HG03442 (cell line): ENCODE data around the gene CLVS2.

ENCODE experiments used
- ATAC-seq: cut with Tn5 transposase; IDR thresholded peaks from one replicate; pipeline ENCODE4 v1.9.1; 2021; ENCODE audit warnings: mild to moderate bottlenecking, moderate library complexity; ENCODE audit not compliant: unreplicated experiment

Gene CLVS2, protein sequence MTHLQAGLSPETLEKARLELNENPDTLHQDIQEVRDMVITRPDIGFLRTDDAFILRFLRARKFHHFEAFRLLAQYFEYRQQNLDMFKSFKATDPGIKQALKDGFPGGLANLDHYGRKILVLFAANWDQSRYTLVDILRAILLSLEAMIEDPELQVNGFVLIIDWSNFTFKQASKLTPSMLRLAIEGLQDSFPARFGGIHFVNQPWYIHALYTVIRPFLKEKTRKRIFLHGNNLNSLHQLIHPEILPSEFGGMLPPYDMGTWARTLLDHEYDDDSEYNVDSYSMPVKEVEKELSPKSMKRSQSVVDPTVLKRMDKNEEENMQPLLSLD

DNA sequence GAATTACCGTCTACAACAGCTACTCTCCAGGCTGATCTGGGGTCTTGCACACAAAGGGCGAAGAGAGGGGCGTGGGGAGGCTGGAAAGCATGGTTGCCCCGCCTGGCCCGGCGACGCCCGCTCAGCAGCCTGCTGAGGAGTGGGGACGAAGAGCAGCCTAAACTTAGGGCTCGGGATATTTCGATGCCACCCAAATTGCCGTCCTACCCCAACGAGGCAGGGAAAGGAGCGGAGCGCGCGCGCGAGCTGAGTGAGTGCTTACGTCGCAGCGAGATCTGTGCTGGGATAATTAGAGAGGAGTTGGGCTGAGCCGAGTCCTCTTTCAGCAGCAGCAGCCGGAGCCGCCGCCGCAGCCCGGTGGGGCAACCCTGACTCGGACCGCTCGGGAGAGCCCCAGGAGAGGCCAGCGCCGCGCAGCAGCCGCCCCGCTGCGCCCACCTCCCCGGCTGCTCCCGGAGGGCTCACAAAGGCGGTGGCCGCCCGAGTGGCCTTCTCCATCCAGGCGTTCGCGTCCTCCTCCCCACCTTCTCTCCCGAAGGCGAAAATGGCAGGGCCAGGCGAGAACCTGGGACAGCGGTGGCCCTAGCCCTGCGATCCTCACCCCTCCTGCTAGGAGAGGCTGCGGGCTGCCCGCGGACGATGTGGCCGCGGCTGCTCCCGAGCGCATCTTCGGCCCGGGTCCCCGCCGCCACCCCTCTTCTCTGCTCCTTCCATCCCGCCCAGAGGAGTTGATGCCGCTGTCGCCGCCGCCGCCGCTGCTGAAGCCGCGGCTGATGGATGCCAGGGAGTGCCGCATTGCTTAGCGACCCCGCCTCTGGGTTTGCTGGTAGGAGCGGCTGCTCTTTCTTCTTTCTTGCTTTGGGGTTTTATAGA, at the start of gene CLVS2:
CLVS2 (plus strand) TSS at position 315 of the 873 bp plus-strand sequence. CDS start 1,543 bp downstream, outside the sequence.
- no peak for ATAC-seq

DNA sequence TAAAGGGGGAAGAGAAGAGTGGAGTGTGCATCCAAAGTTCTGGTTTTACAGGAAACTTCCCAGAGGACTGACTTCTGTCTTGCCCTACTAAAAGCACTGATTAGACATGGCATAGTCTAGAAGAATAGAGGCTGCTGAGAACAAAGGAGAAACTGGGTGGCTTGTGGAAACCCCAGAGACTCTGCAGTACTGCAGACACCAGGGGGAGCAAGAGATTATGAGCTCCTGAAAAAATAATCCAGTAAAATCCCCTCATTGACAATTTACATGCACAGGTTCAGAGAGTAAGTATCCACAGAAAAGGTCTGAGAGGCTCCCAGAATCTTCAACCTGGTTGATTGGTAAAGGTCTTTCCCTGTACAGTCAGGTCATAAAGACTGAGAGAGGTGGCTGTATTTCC, 48.7 kb upstream of the CLVS2 start:
- ATAC-seq: no peak

DNA sequence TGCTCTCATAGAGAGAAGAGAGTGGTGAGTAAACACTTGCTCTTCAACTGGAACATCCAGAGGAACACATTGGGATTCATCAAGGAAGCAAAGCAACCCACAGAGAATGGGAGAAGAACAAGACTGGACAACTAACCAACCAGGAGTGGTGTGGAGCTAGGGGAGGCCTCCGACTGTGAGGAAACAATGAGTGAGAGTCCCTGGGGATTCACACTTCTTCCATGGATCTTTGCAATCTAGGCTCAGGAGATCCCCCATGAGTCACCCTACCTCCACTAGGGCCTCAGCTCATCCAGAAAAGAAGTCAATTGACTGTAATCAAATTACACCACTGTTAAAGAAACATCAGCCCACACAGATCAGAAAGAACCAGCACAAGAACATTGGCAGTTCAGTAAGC, 42.3 kb upstream of the CLVS2 start:
- no peak for ATAC-seq

DNA sequence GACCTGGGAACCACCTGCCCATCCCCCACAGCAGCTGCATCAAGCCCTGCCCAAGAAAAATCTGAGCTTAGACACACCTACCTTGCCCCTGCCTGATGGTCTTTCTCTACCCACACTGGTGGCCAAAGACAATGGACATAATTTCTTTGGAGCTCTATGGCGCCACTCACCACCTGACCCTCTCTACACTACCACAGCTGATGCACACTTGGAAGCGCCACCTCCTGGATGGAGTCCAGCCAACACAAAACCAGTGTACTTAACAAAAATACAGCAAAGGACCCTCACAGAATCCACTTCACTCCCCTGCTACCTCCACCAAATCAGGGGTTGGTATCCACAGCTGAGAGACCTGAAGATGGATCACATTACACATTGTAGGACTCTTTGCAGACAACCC, 39.7 kb upstream of the CLVS2 start:
- no peak for ATAC-seq

DNA sequence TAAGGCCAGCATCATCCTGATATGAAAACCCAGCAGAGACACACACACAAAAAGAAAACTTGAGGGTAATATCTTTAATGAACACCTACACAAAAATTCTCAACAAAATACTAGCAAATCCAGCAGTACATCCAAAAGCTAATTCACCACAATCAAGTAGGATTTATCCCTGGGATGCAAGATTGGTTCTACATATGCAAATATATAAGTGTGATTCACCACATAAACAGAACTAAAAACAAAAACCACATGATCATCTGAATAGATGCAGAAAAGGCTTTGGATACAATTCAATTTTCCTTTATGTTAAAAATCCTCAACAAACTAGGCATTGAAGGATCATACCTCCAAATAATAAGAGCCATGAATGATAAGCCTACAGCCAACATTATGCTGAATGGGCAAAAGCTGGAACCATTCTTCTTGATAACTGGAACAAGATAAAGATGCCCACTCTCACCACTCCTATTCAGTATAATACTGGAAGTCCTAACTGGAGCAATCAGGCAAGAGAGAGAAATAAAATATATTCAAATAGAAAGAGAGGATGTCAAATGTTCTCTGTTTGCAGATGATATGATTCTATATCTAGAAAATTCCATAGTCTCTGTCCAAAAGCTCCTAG, 33.9 kb upstream of the CLVS2 start:
- ATAC-seq: no peak

DNA sequence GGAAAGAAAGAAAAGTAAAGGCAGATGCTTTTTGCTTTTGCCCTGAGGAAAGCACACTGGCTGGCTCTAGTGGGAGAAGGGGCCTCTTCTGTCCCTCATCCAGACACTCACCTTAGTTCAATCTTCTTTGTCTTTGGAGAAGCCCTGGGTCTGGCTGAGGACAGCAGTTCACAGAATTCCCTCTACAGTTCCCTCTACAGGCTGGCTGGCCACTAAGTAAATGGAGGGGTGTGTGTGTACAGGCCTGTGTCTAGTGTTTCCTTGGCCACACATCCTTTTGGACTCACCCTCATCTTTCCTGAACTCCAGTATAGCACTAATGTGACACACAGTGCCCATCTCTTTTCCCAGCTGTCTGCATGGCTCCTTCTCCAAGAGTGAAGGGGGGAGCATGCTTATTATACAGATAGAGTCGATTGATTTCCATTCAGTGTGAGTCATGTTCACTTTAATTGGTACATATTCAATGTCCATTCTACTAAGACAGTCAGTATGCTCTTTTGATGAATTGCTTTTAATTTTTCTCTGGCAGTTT, 26.0 kb upstream of the CLVS2 start:
- ATAC-seq: no peak

DNA sequence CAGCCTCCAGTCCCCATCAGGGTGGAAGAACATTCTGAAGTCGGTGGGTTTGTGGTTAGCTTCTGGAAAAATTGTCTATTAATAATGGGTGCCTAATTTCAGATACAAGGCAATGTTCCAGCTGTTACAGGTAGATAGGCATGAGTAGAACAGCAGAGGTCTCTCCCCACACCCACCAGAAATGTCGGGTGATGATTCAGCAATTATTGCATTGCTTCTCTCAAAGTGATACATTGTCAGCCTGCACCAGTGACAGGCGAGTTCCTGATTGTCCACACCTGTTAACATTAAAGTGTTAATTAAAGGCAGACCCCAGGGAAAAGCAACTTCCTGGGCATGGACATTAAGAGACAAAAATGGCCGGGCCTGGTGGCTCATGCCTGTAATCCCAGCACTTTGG, 18.9 kb upstream of the CLVS2 start:
- ATAC-seq: no peak

DNA sequence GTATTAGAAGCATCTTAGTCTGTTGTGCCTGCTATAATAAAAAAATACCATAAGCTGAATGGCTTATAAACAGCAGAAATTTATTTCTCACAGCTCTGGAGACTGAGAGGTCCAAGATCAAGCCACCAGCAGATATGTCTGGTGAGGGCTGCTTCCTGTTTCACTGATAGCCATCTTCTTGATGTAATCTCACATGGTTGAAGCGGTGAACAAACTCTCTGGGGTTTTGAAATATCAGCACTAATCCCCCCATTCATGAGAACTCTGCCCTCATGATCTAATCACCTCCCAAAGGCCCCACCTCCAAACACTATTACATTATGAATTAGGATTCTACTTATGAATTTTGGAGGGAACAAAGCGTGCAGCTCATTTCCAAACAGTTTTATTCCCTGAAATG, 11.6 kb upstream of the CLVS2 start:
- no peak for ATAC-seq

DNA sequence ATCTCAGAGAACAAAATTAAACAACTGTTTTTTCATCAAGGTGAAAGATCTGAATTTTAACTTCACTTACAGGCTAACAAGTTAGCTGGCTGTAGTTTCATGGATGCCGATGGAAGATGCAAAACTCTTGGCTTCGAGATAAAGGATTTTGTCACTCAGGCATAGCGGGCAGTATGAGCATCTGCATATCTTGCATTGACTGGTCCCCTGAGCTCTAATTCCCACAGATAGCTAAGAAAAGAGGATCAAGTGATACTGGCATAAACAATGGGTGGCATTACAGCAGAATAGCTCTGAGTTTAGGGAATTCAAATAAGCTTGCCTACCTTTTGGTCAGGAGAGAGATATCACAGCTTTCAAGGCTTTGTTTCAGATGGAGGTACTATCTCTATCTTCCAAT, 1.8 kb upstream of the CLVS2 start:
- ATAC-seq: no peak

DNA sequence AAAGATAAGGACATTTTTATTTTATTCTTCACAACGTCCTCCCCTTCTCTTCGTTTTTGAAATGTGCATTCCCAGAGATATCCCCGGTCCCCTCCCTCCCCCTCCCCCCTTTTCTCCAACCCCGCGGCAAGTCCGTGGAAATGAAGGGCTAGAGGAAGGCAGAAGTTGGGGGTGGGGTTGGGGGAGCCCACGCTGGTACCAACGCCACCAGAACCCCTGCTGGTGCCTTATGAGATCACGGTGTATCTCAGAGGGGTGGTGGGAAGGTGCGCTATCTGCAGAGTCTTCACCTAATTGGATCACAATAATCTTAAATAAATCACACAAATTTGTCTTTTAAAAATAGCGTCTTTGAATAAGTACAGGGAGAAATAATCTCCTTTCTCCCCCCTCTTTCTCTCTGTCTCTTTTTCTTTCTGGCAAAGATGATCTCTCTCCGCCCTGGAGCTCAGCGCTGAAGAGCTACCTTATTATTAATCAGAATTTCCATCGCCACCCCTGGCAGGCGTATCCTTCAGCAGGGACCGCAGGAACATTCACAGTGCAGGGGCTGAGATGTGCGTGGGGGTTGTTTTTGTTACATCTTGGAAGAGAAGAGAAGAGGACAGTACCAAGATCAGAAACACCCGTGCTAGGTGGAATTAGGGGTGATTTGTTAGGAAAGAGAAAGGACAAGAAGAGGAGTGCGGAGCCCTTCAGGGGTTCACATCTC, 915 bp downstream of the CLVS2 start:
- no peak for ATAC-seq

DNA sequence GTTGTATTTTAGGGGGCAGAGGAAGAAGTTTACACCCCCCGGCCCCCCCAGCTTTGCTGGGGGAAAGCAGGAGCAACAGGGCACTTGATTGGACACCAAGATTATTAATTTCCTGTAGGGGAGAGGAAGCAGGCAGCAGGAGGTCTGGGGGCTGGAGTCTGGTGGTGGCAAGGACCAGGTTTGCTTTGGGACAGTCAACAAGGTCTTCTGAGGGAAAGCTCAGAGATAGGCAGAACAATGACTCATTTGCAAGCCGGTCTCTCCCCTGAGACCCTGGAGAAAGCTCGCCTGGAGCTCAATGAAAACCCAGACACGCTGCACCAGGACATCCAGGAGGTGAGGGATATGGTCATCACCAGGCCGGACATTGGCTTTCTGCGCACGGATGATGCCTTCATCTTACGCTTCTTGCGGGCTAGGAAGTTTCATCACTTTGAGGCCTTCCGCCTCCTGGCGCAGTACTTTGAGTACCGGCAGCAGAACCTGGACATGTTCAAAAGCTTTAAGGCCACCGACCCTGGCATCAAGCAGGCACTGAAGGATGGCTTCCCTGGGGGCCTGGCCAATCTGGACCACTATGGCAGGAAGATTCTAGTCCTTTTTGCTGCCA, 1.6 kb downstream of the CLVS2 start:
- ATAC-seq: no peak

DNA sequence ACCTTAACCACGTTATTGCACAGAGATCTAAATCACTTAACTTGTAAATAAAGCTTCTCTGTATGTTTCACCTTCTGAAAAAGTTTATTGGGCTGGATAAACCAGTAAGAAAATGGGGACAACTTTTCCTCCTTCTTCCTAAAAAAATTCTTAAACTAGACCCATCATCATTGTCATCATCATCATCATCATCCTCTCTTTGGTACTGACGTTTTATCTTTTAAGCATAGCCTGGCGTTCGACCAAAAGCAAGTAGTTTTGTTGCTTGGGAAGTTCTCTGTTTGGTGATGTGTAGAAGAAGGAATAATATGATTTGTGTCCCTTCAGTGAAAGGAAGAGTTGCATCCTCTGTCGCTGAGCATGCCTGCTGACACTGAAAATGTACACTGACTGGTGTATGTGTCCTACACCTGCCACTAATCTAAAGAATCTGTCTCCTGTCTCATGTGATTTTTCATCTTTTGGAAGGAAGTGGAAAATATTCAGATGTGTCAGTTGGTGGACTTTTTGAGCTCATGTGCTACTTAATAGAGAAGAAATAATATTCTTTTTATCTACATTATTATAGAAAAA, 2.5 kb downstream of the CLVS2 start:
- ATAC-seq: no peak

DNA sequence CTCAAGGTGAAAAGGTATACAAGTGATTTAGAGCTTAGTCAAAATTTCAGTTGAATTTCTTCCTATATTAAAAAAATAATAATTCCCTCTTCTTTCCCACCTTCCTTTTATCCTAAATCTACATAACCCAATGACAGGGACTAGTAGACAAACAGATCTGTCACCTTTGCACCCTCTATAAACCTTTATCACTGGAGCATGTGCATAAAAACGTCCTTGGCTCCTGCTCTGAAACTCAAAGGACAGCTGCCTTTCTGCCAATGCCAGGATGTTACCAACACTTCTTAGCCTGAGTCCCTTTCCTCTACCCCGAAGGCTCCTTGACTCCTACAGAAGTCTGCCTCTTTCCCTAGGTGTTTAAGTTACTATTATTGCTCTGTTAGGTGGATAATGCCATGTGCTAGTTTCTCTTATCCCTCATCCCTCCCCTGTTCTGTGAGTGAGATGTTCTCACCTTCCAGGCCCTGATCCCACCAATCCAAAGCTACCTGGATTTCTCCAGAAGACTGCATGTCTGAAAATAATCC, 4.3 kb downstream of the CLVS2 start:
- no peak for ATAC-seq

DNA sequence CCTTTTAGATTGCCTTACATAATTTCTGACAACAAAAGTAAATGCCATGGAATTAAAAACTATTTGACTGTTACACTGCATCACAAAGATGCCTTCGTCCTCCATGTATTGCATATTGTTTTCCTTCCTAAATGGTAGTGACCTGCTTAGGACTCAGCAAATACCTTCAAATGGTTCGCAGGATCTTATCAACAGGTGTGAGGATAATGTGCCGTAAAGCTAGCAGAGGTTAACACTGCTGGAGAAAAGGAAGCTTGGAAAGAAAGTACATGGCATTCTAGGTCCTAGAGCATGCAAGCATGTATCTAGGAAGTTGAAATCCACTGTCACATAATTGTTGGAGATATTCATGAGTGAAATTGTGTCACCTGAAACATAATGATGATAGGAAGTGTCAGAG, 5.5 kb downstream of the CLVS2 start:
- no peak for ATAC-seq

DNA sequence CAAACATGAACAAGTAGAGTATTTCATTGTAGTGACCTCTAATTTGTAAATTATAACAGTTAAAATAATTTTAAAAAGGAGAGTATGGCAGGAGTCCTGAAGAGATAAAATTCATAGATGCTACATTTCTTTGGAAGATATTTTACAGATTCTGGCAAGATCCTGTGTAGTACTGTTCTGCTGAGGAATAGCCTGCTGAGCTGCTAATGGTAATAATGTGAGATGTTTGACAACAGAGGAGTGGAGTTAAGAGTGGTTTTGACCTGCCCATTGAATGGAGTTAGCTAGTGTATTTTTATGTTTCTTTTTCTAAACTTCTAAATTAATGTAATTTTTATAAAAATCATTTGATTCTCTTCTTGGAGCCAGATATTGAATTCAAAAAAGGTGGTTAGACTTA, 11.8 kb downstream of the CLVS2 start:
- ATAC-seq: no peak

DNA sequence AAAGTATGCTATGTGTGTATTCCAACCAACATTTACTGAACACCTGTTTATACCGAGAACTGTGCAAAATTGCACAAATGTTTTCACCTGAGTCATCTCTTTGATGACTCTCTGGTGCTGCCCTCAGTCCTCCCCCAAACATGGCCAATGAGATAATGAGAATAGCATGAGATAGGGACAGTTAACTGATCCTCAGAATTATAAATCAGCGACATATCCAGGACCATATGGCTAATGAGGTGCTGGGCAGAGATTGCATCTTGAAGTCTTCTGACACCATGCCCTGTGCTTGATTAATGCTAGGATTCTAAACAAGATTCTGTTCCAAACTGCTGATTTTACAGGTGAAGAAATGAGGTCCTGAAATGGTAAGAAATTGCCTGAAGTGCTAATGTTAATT, 13.0 kb downstream of the CLVS2 start:
- ATAC-seq: no peak

DNA sequence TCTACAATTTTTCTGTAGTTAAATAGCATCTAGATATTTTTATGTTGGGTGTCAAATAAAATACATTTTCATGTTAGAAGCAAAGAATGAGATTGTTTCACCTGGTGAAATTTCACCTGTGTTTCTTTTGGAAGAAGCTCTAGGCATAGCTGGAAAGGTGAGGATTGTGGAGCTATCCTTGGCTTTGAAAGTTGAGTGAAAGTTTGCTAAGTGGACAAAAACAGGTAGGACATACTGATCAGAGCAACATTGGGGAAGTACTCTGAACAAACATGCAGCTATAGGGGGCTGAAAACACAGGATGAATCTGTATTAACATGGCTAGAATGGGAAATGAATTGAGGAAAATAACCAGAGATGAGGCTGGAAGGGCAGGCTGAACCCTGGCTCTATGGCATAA, 18.8 kb downstream of the CLVS2 start:
- no peak for ATAC-seq

DNA sequence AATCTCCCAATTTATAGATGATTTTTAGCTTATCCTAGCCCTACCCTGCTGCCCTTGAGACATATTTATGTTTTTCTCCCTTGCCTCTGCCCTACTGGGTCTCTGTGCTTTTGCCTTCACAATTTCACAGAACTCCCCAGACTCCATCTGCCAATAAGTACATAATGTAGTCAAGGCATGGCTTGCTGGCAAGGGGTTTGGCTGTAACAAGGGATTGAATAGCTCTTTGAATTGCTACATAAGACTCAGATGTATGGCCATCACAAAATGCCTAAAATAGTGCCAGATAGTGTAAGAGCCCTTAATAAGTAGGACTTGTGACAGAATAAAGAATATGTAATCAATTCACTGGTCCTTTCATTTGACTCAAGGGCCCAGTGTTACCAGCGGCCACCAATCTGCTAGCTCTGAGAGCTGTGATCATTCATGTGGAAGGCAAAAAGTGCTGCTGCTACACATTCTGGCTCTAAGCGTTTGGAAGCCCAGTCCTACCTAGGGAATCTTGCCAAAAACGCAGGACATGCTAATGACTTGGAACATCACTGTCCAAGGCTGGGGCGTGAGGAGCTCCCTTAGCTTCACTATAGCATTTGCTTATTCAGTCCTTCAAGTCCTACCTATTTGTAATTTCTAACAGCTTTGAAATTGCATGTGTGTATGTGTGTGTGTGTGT, 20.5 kb downstream of the CLVS2 start:
- ATAC-seq: no peak

DNA sequence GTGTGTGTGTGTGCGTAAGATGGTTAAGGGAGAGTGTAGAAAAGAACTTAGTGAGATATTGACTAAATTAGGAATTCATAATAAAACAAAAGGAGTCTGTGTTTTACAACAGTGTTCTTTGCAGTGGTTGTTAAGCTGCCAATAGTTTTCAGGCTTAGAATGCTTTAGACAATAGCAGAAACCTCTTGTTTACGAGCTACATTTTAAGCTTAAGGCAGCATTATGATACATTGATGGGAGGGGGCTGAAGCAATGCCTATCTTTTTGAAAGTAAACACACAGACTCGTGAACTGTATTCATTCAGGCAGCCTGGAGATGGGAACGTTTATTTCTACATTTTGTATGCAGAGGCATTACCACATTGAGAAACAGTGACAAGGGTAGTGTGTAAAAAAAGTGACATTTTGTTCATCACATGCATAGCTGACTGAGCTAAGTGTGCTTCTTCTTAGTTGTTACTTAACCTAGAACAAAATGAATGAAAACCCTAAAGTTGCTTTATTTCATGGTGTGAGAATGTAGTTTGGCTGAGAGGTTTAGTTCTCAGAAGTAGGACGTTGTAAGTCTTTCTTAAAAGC, 21.2 kb downstream of the CLVS2 start:
- no peak for ATAC-seq
